Amygdala (tissue), 56 donors: ENCODE measurements around the gene GDF15.
"Not testable (repeated sequence)": the region's sequence is repeated elsewhere in the genome, so short reads cannot be mapped to it uniquely, and the experiment has no call there.

Experiments used
- DNase-seq, 56 donors: peaks; one replicate each; lab custom pipeline; 2025; lab: John Stamatoyannopoulos, UW

GDF15 gene

GRCh38 chr19:18362934-18363542, 22.9 kb upstream of the GDF15 start:
- DNase-seq: no peak

- no peak for DNase-seq
These were observed 22.2 kb upstream of the GDF15 start for GRCh38 chr19:18363787-18364186.

GRCh38 chr19:18364277-18364825, 21.6 kb upstream of the GDF15 start:
- DNase-seq: not testable (repeated sequence)

GRCh38 chr19:18364826-18365528, 21.0 kb upstream of the GDF15 start:
- DNase-seq: peak in 3 of 56 donors; percentile 7 to 46 (median 45)

- no peak for DNase-seq
These were observed 19.9 kb upstream of the GDF15 start for GRCh38 chr19:18366021-18366435.

GRCh38 chr19:18368504-18369222, 17.3 kb upstream of the GDF15 start:
- no peak for DNase-seq

- DNase-seq: no peak
These were observed 12.5 kb upstream of the GDF15 start for GRCh38 chr19:18373407-18373891.

GRCh38 chr19:18373892-18374629, 11.9 kb upstream of the GDF15 start:
- DNase-seq: peak in 51 of 56 donors; percentile 5 to 79 (median 53)

- DNase-seq: no peak
These were observed 8.9 kb upstream of the GDF15 start for GRCh38 chr19:18377026-18377425.

- DNase-seq: no peak
These were observed 5.9 kb upstream of the GDF15 start for GRCh38 chr19:18379803-18380747.

- DNase-seq: no peak
These were observed 5.1 kb upstream of the GDF15 start for GRCh38 chr19:18380843-18381242.

- DNase-seq: not testable (repeated sequence)
These were observed 2.3 kb upstream of the GDF15 start for GRCh38 chr19:18383622-18384021.

- DNase-seq: no peak
These were observed 1.2 kb upstream of the GDF15 start for GRCh38 chr19:18384775-18385174.

- no peak for DNase-seq
These were observed 641 bp upstream of the GDF15 start for GRCh38 chr19:18385359-18385674.

GRCh38 chr19:18386543-18387271, 749 bp downstream of the GDF15 start:
- no peak for DNase-seq

- peak in 49 of 56 donors; percentile 8 to 82 (median 45) for DNase-seq
These were observed 2.4 kb downstream of the GDF15 start for GRCh38 chr19:18388100-18388959.

GRCh38 chr19:18388960-18389725, 3.2 kb downstream of the GDF15 start:
- DNase-seq: no peak
